Embryonic facial prominence (tissue), 1 donor: ENCODE measurements around the gene SMARCAD1.

ENCODE experiments used
- DNase-seq: peaks from one replicate; pipeline ENCODE4 v3.0.0-alpha.2; 2016; ENCODE audit errors: extremely low spot score

Gene SMARCAD1

GRCh38 chr4:94207469-94208224 is at the start of gene SMARCAD1:
Gene SMARCAD1, plus strand, starts transcription at chr4:94207865. Its CDS starts 530 bp downstream, at chr4:94208395.
- peak; percentile 94 for DNase-seq

- DNase-seq, result no peak
These were observed 48.8 kb upstream of the SMARCAD1 start for GRCh38 chr4:94158883-94159282.

- no peak for DNase-seq
These were observed 47.9 kb upstream of the SMARCAD1 start for GRCh38 chr4:94159790-94160189.

GRCh38 chr4:94160774-94161173 is 46.9 kb upstream of the SMARCAD1 start:
- no peak for DNase-seq

- no peak for DNase-seq
These were observed 42.4 kb upstream of the SMARCAD1 start for GRCh38 chr4:94165256-94165655.

GRCh38 chr4:94168321-94168720 is 39.3 kb upstream of the SMARCAD1 start:
- no peak for DNase-seq

- DNase-seq, result no peak
These were observed 37.8 kb upstream of the SMARCAD1 start for GRCh38 chr4:94169803-94170372.

GRCh38 chr4:94171616-94172015 is 36.0 kb upstream of the SMARCAD1 start:
- no peak for DNase-seq

GRCh38 chr4:94175553-94176261 is 32.0 kb upstream of the SMARCAD1 start:
- no peak for DNase-seq

- no peak for DNase-seq
These were observed 29.8 kb upstream of the SMARCAD1 start for GRCh38 chr4:94177822-94178221.

- DNase-seq, result no peak
These were observed 25.9 kb upstream of the SMARCAD1 start for GRCh38 chr4:94181815-94182214.

- DNase-seq, result no peak
These were observed 4.9 kb upstream of the SMARCAD1 start for GRCh38 chr4:94202769-94203168.

- DNase-seq, result no peak
These were observed 601 bp downstream of the SMARCAD1 start for GRCh38 chr4:94208266-94208665.

GRCh38 chr4:94208918-94209317 is 1.3 kb downstream of the SMARCAD1 start:
- no peak for DNase-seq

GRCh38 chr4:94211861-94212260 is 4.2 kb downstream of the SMARCAD1 start:
- DNase-seq, result no peak

GRCh38 chr4:94214703-94215319 is 7.1 kb downstream of the SMARCAD1 start:
- DNase-seq, result no peak

GRCh38 chr4:94216394-94216793 is 8.7 kb downstream of the SMARCAD1 start:
- DNase-seq, result no peak

GRCh38 chr4:94219402-94219801 is 11.7 kb downstream of the SMARCAD1 start:
- DNase-seq, result no peak

GRCh38 chr4:94221916-94222315 is 14.3 kb downstream of the SMARCAD1 start:
- DNase-seq, result no peak

- no peak for DNase-seq
These were observed 17.8 kb downstream of the SMARCAD1 start for GRCh38 chr4:94225449-94225848.

GRCh38 chr4:94226763-94227162 is 19.1 kb downstream of the SMARCAD1 start:
- DNase-seq, result no peak

GRCh38 chr4:94228493-94229216 is 21.0 kb downstream of the SMARCAD1 start:
- no peak for DNase-seq
